ENCODE results near the gene EFCAB9. TPM values are rescaled to one million over a fixed set of nuclear protein-coding genes. Genes with fewer than 3 reads are reported as not detected.
"Not testable (repeated sequence)": the region's sequence is repeated elsewhere in the genome, so short reads cannot be mapped to it uniquely, and the experiment has no call there.

Gene EFCAB9
- total RNA-seq, 1 donor from 2014 or later, result not detected

DNA sequence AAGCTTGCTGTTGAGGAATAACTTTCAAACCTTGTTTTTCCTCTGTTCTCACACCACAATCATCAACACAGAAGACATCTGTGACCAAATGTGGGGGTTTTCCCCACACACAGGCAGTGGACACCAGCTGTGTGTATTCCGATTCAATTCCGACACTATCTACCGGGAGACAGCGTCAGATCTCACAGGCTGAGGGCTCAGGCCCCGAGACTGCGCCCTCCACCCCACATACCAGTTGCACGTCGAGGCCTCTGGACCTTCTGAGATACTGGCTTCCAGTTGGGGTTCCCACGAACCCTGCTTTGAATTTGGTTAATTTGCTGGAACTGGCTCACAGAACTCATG, 47.3 kb upstream of the EFCAB9 start:
- Mint-ChIP-seq H3K9me3 (ENCODE audit: unreplicated experiment) (no peaks in the 10 kb centered on the region), H3K4me1 (ENCODE audit: unreplicated experiment) (peaks cover 38% of the 10 kb centered on the region), H3K27ac (ENCODE audit: unreplicated experiment) (no peak overlapping the region), H3K4me3 (ENCODE audit: unreplicated experiment) (no peak overlapping the region), H3K36me3 (ENCODE audit: unreplicated experiment) (peaks cover 11% of the 10 kb centered on the region), H3K27me3 (ENCODE audit: unreplicated experiment) (no peaks in the 10 kb centered on the region)
- DNase-seq (ENCODE audit: extremely low spot score, unreplicated experiment), result no peak
- TF ChIP-seq, protein P1, sequence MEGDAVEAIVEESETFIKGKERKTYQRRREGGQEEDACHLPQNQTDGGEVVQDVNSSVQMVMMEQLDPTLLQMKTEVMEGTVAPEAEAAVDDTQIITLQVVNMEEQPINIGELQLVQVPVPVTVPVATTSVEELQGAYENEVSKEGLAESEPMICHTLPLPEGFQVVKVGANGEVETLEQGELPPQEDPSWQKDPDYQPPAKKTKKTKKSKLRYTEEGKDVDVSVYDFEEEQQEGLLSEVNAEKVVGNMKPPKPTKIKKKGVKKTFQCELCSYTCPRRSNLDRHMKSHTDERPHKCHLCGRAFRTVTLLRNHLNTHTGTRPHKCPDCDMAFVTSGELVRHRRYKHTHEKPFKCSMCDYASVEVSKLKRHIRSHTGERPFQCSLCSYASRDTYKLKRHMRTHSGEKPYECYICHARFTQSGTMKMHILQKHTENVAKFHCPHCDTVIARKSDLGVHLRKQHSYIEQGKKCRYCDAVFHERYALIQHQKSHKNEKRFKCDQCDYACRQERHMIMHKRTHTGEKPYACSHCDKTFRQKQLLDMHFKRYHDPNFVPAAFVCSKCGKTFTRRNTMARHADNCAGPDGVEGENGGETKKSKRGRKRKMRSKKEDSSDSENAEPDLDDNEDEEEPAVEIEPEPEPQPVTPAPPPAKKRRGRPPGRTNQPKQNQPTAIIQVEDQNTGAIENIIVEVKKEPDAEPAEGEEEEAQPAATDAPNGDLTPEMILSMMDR (IDR thresholded peaks at IDR 0.05), result no peak

DNA sequence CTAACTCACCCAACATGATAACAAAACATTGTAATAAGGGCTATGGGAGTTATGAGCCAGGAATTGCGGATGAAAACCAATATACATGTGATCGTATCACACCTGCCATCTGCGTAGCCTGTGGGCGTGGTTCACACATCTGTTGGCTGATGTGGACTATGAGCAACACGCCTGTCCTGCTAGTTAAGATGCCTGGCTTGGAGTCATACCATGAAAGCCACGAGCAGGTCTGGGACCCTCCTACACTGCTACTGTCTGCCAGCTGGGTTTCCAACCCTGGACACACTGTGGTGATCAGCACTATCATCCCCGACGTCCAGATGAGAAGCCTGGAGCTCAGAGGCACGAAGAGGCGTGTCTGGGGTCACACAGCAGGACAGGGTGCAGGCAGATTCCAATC, 46.1 kb upstream of the EFCAB9 start:
- DNase-seq (ENCODE audit: extremely low spot score, unreplicated experiment), result no peak
- H3K4me1 Mint-ChIP-seq (ENCODE audit: unreplicated experiment), result peaks cover 38% of the 10 kb centered on the region
- H3K27me3 Mint-ChIP-seq (ENCODE audit: unreplicated experiment), result no peaks in the 10 kb centered on the region
- peaks cover 21% of the 10 kb centered on the region for H3K36me3 Mint-ChIP-seq (ENCODE audit: unreplicated experiment)
- H3K27ac Mint-ChIP-seq (ENCODE audit: unreplicated experiment), result no peak overlapping the region
- TF ChIP-seq, protein P1 (IDR thresholded peaks at IDR 0.05), result no peak
- no peaks in the 10 kb centered on the region for H3K9me3 Mint-ChIP-seq (ENCODE audit: unreplicated experiment)
- no peak overlapping the region for H3K4me3 Mint-ChIP-seq (ENCODE audit: unreplicated experiment)

DNA sequence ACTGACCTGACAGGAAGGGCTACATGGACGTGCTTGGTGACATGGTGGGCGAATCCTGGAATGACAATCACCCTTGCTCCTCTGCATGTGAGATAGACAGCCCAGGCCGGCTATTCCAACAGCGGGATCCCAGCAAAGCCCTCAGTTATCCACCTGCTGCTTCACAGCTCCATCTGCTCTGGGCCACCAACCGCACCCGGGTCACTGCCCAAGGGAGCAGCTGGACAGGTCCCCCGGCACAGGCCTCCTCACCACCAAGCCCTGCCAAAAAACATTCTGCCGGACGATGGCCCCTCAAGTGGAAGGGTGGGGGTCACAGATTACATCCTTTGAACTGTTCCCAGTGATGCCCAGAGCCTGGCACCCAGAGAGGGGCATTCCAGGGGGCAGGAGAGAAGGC, 45.6 kb upstream of the EFCAB9 start:
- TF ChIP-seq, protein P1 (IDR thresholded peaks at IDR 0.05), result no peak
- H3K36me3 Mint-ChIP-seq (ENCODE audit: unreplicated experiment), result peaks cover 24% of the 10 kb centered on the region
- H3K4me3 Mint-ChIP-seq (ENCODE audit: unreplicated experiment), result no peak overlapping the region
- no peaks in the 10 kb centered on the region for H3K9me3 Mint-ChIP-seq (ENCODE audit: unreplicated experiment)
- peaks cover 34% of the 10 kb centered on the region for H3K4me1 Mint-ChIP-seq (ENCODE audit: unreplicated experiment)
- H3K27me3 Mint-ChIP-seq (ENCODE audit: unreplicated experiment), result no peaks in the 10 kb centered on the region
- no peak for DNase-seq (ENCODE audit: extremely low spot score, unreplicated experiment)
- no peak overlapping the region for H3K27ac Mint-ChIP-seq (ENCODE audit: unreplicated experiment)

DNA sequence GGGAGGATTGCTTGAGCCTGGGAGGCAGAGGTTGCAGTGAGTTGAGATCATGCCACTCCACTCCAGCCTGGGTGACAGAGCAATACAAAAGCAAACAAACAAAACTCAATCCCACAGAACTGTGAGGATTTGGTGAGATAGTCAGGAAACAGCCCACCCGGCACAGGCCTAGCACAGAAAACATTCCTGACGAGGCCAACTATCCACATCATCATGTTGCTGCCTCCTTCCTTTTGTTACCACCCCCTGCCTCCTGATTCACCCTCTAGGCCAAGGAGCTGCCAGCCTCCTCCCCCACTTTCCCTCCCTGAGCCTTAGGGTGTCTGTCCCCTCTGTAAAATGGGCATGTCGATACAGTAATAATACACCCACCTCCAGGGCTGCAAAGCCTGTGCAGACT, 44.9 kb upstream of the EFCAB9 start:
- Mint-ChIP-seq H3K4me3 (ENCODE audit: unreplicated experiment) (no peak overlapping the region), H3K27ac (ENCODE audit: unreplicated experiment) (no peak overlapping the region), H3K27me3 (ENCODE audit: unreplicated experiment) (no peaks in the 10 kb centered on the region), H3K4me1 (ENCODE audit: unreplicated experiment) (peaks cover 28% of the 10 kb centered on the region), H3K9me3 (ENCODE audit: unreplicated experiment) (no peaks in the 10 kb centered on the region), H3K36me3 (ENCODE audit: unreplicated experiment) (peaks cover 28% of the 10 kb centered on the region)
- TF ChIP-seq, protein P1 (IDR thresholded peaks at IDR 0.05), result no peak
- no peak for DNase-seq (ENCODE audit: extremely low spot score, unreplicated experiment)

DNA sequence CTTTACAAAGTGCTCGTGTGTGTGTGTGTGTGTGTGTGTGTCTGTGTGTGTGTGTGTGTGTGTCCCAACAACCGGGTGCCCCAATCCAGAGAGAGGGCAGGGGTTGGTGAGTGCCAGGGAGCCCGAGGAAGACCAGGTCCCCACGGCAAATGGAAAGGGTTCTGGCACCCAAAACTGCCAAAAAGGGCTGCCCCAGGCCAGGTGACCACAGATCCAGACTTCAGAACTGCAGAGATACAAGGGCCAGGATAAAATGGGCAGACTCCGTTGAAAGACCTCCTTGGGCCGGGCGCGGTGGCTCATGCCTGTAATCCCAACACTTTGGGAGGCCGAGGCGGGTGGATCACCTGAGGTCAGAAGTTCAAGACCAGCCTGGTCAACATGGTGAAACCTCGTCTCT, 44.5 kb upstream of the EFCAB9 start:
- Mint-ChIP-seq H3K4me1 (ENCODE audit: unreplicated experiment) (peaks cover 24% of the 10 kb centered on the region), H3K36me3 (ENCODE audit: unreplicated experiment) (peaks cover 32% of the 10 kb centered on the region)
- H3K4me3 Mint-ChIP-seq (ENCODE audit: unreplicated experiment); H3K9me3 Mint-ChIP-seq (ENCODE audit: unreplicated experiment); H3K27ac Mint-ChIP-seq (ENCODE audit: unreplicated experiment); H3K27me3 Mint-ChIP-seq (ENCODE audit: unreplicated experiment); DNase-seq (ENCODE audit: extremely low spot score, unreplicated experiment): not testable (repeated sequence)

Measured in osteocyte (in vitro differentiated cells).